ENCODE results near the gene CPVL. TPM values are rescaled to one million over a fixed set of nuclear protein-coding genes. Genes with fewer than 3 reads are reported as not detected.

CPVL gene
- polyA plus RNA-seq, 3 donors: 410 to 1,111 (median 1,108) TPM

GRCh38 chr7:29040579-29040925 is 105.8 kb downstream of the CPVL start:
- Histone ChIP-seq H3K9me3 (replicated peaks in 1 of 2; ENCODE audit: control insufficient read depth in 1 of 2, insufficient read depth in 1 of 2, low read length in 2 of 2) (no peaks in the 10 kb centered on the region), H3K27me3 (ENCODE audit: control insufficient read depth in 2 of 2, insufficient read depth in 2 of 2, low read length in 2 of 2) (no peaks in the 10 kb centered on the region), H4K20me1 (ENCODE audit: insufficient read depth, low read length) (peaks cover 96% of the 10 kb centered on the region), H3K79me2 (ENCODE audit: insufficient read depth, low read length) (no peaks in the 10 kb centered on the region), H2AFZ (ENCODE audit: insufficient read depth, low read depth, low read length, poor library complexity, severe bottlenecking) (no peak overlapping the region), H3K9ac (ENCODE audit: insufficient read depth, low read length, poor library complexity, severe bottlenecking) (no peak overlapping the region), H3K4me3 (replicated peaks in 1 of 3; ENCODE audit: low read depth in 2 of 3, low read length in 3 of 3) (no peak overlapping the region), H3K4me2 (replicated peaks; ENCODE audit: extremely low read depth, low read length, poor library complexity, severe bottlenecking) (no peak overlapping the region), H3K36me3 (replicated peaks in 1 of 2; ENCODE audit: control insufficient read depth in 1 of 2, insufficient read depth in 2 of 2, low read length in 2 of 2) (peaks cover 5 to 85% of the 10 kb centered on the region in 2 donors), H3K4me1 (ENCODE audit: control insufficient read depth in 1 of 2, insufficient read depth in 2 of 2, low read length in 2 of 2) (no peaks in the 10 kb centered on the region), H3K27ac (ENCODE audit: low read depth in 1 of 2, low read length in 2 of 2) (no peak overlapping the region)
- H3K4me1 Mint-ChIP-seq: peaks cover 3% of the 10 kb centered on the region
- no peak overlapping the region for H3K4me3 Mint-ChIP-seq
- no peak overlapping the region for H3K27ac Mint-ChIP-seq
- intact Hi-C loops (cut with micrococcal nuclease): no loop called here
- TF ChIP-seq CTCF (IDR thresholded peaks at IDR 0.05): no peak
- no CpG with 5 or more reads among the region's 2 CpGs for WGBS (ENCODE audit: insufficient coverage)
- peaks cover 63 to 66% of the 10 kb centered on the region in 2 donors for H3K36me3 Mint-ChIP-seq
- H3K27me3 Mint-ChIP-seq (ENCODE audit: low read depth in 3 of 3): no peaks in the 10 kb centered on the region
- H3K9me3 Mint-ChIP-seq: no peaks in the 10 kb centered on the region
- no peak for DNase-seq

- intact Hi-C loops (cut with micrococcal nuclease): no loop called here
- Histone ChIP-seq H3K4me1 (ENCODE audit: control insufficient read depth in 1 of 2, insufficient read depth in 2 of 2, low read length in 2 of 2) (no peaks in the 10 kb centered on the region), H3K9me3 (replicated peaks in 1 of 2; ENCODE audit: control insufficient read depth in 1 of 2, insufficient read depth in 1 of 2, low read length in 2 of 2) (no peaks in the 10 kb centered on the region), H2AFZ (ENCODE audit: insufficient read depth, low read depth, low read length, poor library complexity, severe bottlenecking) (no peak overlapping the region), H3K4me2 (replicated peaks; ENCODE audit: extremely low read depth, low read length, poor library complexity, severe bottlenecking) (no peak overlapping the region), H3K4me3 (replicated peaks in 1 of 3; ENCODE audit: low read depth in 2 of 3, low read length in 3 of 3) (no peak overlapping the region), H4K20me1 (ENCODE audit: insufficient read depth, low read length) (peaks cover 96% of the 10 kb centered on the region), H3K27ac (ENCODE audit: low read depth in 1 of 2, low read length in 2 of 2) (no peak overlapping the region), H3K27me3 (ENCODE audit: control insufficient read depth in 2 of 2, insufficient read depth in 2 of 2, low read length in 2 of 2) (no peaks in the 10 kb centered on the region), H3K9ac (ENCODE audit: insufficient read depth, low read length, poor library complexity, severe bottlenecking) (no peak overlapping the region), H3K36me3 (replicated peaks in 1 of 2; ENCODE audit: control insufficient read depth in 1 of 2, insufficient read depth in 2 of 2, low read length in 2 of 2) (peaks cover 11 to 85% of the 10 kb centered on the region in 2 donors), H3K79me2 (ENCODE audit: insufficient read depth, low read length) (no peaks in the 10 kb centered on the region)
- Mint-ChIP-seq H3K9me3 (no peaks in the 10 kb centered on the region), H3K36me3 (peaks cover 63 to 66% of the 10 kb centered on the region in 2 donors), H3K4me3 (no peak overlapping the region), H3K27me3 (ENCODE audit: low read depth in 3 of 3) (no peaks in the 10 kb centered on the region), H3K4me1 (peaks cover 4% of the 10 kb centered on the region), H3K27ac (no peak overlapping the region)
- no CpG with 5 or more reads among the region's 2 CpGs for WGBS (ENCODE audit: insufficient coverage)
- TF ChIP-seq CTCF (IDR thresholded peaks at IDR 0.05): no peak
- no peak for DNase-seq
Observed at GRCh38 chr7:29039821-29040578, 106.3 kb downstream of the CPVL start.

Measured in CD14-positive monocyte (primary cell).